Right lobe of liver (tissue), 4 donors: ENCODE measurements around the gene CENPF.

ENCODE experiments used
- CTCF ChIP-seq, 4 donors: fragments of 200-600 bp in 3 of 4; fragments of 450-650 bp in 1 of 4; IDR thresholded peaks; one replicate each; pipeline versions ENCODE4 v1.5.1 to v1.8.0; 2016 to 2022; ENCODE audit warnings: antibody characterized with exemption in 4 of 4, mild to moderate bottlenecking in 2 of 4
- POLR2A ChIP-seq: fragments of 450-650 bp; IDR thresholded peaks from one replicate; pipeline ENCODE4 v1.6.1; 2017; ENCODE audit warnings: antibody characterized with exemption, mild to moderate bottlenecking
- donor health status: DM: no; HTN: no; CAD: no.
- donor health status: DM: no; HTN: no; CAD: no.
- donor health status: DM: no; HTN: yes; CAD: no.

GRCh38 chr1:214566158-214567104 lies 36.6 kb upstream of the CENPF start:
- no peak for TF ChIP-seq CTCF (IDR thresholded peaks at IDR 0.05)
- no peak for TF ChIP-seq POLR2A
